ENCODE measurements around the gene MCM7.
A peak's percentile ranks its signal among the peaks of the same experiment; 100 is the strongest.

Gene MCM7

GRCh38 chr7:100075418-100075817 is 25.8 kb downstream of the MCM7 start:
- DNase-seq (ENCODE audit: low read depth in 2 of 2, low spot score in 1 of 2), result no peak

DNA sequence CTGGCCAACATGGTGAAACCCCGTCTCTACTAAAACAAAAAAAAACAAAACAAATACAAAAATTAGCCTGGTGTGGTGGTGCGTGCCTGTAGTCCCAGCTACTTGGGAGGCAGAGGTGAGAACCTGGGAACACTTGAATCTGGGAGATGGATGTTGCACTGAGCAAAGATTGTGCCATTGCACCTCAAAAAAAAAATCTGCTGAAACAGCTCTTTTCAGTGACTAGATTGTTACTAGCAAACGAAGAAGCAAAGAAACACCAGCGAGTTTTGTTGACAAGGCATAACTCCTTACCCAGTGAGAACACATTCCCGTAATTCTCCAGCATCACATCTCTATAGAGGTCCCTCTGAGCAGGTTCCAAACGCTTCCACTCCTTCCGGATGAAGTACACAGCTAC is 26.4 kb downstream of the MCM7 start:
- no peak for DNase-seq (ENCODE audit: low read depth in 2 of 2, low spot score in 1 of 2)

- DNase-seq (ENCODE audit: low read depth in 2 of 2, low spot score in 1 of 2), result no peak
Observed at GRCh38 chr7:100072462-100072861, 28.7 kb downstream of the MCM7 start.

GRCh38 chr7:100071018-100071723 is 30.0 kb downstream of the MCM7 start:
- no peak for DNase-seq (ENCODE audit: low read depth in 2 of 2, low spot score in 1 of 2)

DNA sequence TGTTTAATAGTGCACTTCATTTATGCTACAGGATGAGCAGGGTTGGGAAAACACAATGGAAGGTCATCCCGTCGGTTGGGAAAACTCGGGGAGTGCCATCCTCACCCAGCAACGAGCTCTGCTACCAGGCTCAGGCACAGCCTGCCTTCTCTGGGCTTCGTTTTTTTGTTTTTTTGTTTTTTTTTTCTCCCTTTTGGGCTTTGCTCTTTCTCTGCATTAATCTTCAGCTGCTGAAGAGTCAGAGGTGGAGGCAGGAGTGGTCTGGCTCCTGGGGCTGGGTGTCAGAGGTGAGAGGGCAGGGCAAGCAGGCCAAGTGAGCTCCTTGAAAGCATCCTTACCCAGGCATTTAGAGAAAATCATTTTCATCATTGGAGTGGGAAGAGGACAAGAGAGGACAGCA is 31.2 kb downstream of the MCM7 start:
- no peak for DNase-seq (ENCODE audit: low read depth in 2 of 2, low spot score in 1 of 2)

- no peak for DNase-seq (ENCODE audit: low read depth in 2 of 2, low spot score in 1 of 2)
Observed at GRCh38 chr7:100066953-100067352, 34.2 kb downstream of the MCM7 start.

GRCh38 chr7:100065452-100066186 is 35.6 kb downstream of the MCM7 start:
- DNase-seq (ENCODE audit: low read depth in 2 of 2, low spot score in 1 of 2), result no peak

- no peak for DNase-seq (ENCODE audit: low read depth in 2 of 2, low spot score in 1 of 2)
Observed at GRCh38 chr7:100064162-100064561, 37.0 kb downstream of the MCM7 start.

- DNase-seq (ENCODE audit: low read depth in 2 of 2, low spot score in 1 of 2), result no peak
Observed at GRCh38 chr7:100063376-100063775, 37.8 kb downstream of the MCM7 start.

DNA sequence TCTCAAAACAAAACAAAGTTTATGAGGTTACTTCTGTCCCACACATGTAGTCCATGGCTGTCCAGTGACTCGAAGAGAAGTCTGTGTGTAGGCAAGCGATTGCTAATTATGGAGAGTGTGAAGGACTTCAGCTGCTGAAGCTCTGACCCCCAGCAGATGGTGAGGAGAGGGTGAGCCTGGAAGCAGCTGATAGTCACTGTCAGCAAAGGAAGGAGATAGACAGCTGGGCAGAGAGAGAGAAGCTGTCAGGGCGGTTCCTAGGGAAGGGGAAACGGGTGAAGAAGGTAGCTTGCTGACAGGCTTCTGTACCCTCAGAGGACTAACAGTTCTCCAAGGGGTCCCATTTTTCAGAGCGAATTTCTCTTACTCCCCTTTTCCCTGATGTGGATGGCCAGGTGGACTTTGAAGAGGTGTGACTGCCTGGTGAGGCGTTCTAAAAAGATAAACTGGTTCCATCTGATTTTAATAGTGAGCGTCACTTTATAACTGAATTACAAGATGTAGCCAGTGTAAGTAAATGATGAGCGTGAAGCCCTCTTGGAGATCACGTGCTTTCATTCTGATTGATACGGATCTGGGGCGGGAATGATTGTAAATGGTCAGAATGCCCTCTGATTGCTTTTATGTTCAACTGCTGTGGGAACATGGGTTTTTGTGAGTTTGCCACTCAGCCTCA is 39.5 kb downstream of the MCM7 start:
- no peak for DNase-seq (ENCODE audit: low read depth in 2 of 2, low spot score in 1 of 2)

GRCh38 chr7:100059251-100059739 is 41.9 kb downstream of the MCM7 start:
- DNase-seq (ENCODE audit: low read depth in 2 of 2, low spot score in 1 of 2), result no peak

- DNase-seq (ENCODE audit: low read depth in 2 of 2, low spot score in 1 of 2), result no peak
Observed at GRCh38 chr7:100057006-100057405, 44.2 kb downstream of the MCM7 start.

- no peak for DNase-seq (ENCODE audit: low read depth in 2 of 2, low spot score in 1 of 2)
Observed at GRCh38 chr7:100053215-100053614, 48.0 kb downstream of the MCM7 start.

DNA sequence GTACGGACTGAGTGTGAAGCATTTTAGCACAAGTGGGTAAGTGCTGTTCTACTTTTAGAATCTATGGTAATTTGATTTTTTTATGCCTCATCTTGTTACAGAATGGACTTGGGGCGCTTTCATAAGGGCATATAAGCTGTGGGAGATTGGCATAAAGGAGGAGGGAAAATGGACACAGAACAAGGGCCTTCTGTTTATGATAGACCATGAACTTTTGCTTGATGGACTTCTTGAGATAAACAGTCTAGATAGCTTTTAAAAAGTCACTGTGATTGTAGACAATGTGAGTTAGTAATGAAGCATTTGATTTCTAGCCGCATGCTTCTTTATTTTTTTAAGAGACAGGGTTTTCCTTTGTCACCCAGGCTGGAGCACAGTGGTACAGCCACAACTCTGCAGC is 49.6 kb downstream of the MCM7 start:
- no peak for DNase-seq (ENCODE audit: low read depth in 2 of 2, low spot score in 1 of 2)

DNA sequence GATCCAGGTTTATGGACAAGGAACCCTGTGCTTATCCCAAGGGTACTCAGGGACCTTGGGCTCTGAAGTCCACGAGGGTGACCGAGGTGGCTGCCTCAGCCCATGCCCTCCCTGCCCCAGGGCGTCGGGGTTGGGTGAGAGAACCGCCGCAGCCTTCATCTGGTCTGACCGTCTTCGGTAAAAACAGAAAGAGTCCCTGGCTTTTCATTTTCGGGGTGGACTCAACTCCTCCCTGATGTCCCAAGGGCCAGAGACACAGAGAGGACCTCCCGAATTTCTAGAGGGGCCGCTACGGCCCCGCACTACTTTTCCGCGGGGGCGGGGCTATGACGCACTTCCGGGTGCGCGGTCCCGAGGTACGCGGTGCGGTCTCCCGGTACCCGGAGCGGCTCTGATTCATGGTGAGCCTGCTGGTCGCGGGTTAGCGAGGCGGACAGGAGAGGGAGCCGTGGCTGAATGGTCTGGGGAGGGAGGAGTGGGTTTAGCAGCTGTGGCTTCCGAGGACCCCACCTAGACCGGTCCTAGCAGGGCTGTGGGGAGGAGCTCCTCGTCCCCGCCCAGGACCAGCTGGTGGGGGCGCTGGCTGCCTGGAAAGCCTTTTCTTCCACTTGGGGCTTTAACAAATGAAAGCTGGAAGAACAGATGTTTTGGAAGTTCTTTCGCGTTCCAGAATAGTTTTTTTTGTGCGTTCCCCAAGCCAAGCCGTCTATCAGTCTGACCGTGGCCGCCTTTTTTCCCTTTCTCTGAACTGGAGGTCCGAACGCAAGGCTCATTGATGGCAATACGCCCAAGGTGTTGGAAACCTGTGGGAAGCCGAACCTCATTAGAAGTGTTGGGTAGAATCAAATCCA is 51.5 kb downstream of the MCM7 start, which contains the start of gene ZSCAN21:
Gene ZSCAN21, plus strand, starts transcription at position 334 of the 851 bp plus-strand sequence. CDS start 7,233 bp downstream, outside the sequence.
- DNase-seq (ENCODE audit: low read depth in 2 of 2, low spot score in 1 of 2), result peak; percentile 64 to 66

DNA sequence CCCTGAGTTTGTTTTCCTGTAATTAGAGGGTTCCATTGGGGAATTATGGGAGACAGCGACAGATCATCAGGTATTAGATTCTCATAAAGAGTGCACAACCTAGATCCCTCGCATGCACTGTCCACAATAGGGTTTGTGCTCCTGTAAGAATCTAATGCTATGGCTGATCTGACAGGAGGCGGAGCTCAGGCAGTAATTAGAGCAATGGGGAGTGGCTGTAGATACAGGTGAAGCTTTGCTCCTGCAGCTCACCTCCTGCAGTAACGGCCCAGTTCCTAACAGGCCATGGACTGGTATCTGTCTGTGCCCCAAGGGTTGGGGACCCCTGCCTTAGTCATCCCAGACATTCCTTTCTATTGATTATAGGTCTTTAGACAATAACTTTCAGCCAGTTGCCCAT is 52.5 kb downstream of the MCM7 start:
- no peak for DNase-seq (ENCODE audit: low read depth in 2 of 2, low spot score in 1 of 2)

DNA sequence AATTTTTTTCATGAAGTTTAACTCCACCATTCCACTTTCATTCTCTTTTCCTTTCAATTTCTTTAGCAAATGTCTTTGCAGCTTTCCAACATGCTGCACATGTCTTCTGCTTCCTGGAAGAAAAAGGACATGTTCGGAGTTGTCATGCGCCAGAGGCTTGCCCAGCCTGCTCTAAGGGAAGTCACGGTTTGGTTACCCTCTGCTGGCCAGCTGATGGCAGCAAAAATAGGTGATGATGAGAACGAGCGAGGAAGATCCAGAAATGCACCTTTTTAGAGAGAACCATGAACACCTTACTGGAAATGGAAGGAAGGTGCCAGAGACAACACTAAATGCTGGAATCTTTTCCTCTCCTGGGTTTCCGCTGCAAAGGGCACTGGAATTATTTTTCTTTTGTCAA is 56.5 kb downstream of the MCM7 start:
- DNase-seq (ENCODE audit: low read depth in 2 of 2, low spot score in 1 of 2), result no peak
